Lower lobe of right lung (tissue), 2 donors: ENCODE data around the gene NRIP1. TPM values are rescaled to one million over a fixed set of nuclear protein-coding genes. Genes with fewer than 3 reads are reported as not detected.

Experiments
- ATAC-seq, 2 donors: fragments of 200-7000 bp; cut with Tn5 transposase; one replicate each; pipeline ENCODE4 v1.9.1; 2020 to 2022; ENCODE audit warnings: mild to moderate bottlenecking in 2 of 2, moderate library complexity in 2 of 2
- DNase-seq: peaks from one replicate; pipeline ENCODE4 v3.0.0-alpha.2; 2020
- H3K27ac ChIP-seq: fragments of 200-600 bp; one replicate; pipeline ENCODE4 v1.8.0; 2022
- H3K27me3 ChIP-seq: fragments of 200-600 bp; one replicate; pipeline ENCODE4 v1.8.0; 2022; ENCODE audit warnings: low read depth
- H3K36me3 ChIP-seq: fragments of 200-600 bp; one replicate; pipeline ENCODE4 v1.8.0; 2022; ENCODE audit warnings: mild to moderate bottlenecking
- H3K4me1 ChIP-seq: fragments of 200-600 bp; one replicate; pipeline ENCODE4 v1.8.0; 2022
- H3K4me3 ChIP-seq: fragments of 200-600 bp; one replicate; pipeline ENCODE4 v1.8.0; 2022; ENCODE audit warnings: mild to moderate bottlenecking
- H3K9me3 ChIP-seq: fragments of 200-600 bp; one replicate; pipeline ENCODE4 v1.8.0; 2022
- intact Hi-C: fragments of 100-400 bp; cut with DNase I; formaldehyde crosslinking; loops from one replicate; pipeline ENCODE4 v1.11.0; 2022
- total RNA-seq: library from RNA; stranded (reverse); fragmentation: NEBNext Ultra II Directional; extraction: Animal tissue kit (Norgen Biotek cat#: 25700); gene quantifications from one replicate; pipeline ENCODE4 v1.2.1, GENCODE V29; 2021
- TF ChIP-seq, protein P1 (sequence below): fragments of 200-600 bp; IDR thresholded peaks from one replicate; pipeline ENCODE4 v1.8.0; 2022; ENCODE audit warnings: antibody characterized with exemption, mild to moderate bottlenecking
- donor health status: DM: no; HTN: yes; CAD: no; lungs with severe emphysema.

NRIP1 gene
- total RNA-seq, 1 donor from 2014 or later = 60.0 TPM

DNA sequence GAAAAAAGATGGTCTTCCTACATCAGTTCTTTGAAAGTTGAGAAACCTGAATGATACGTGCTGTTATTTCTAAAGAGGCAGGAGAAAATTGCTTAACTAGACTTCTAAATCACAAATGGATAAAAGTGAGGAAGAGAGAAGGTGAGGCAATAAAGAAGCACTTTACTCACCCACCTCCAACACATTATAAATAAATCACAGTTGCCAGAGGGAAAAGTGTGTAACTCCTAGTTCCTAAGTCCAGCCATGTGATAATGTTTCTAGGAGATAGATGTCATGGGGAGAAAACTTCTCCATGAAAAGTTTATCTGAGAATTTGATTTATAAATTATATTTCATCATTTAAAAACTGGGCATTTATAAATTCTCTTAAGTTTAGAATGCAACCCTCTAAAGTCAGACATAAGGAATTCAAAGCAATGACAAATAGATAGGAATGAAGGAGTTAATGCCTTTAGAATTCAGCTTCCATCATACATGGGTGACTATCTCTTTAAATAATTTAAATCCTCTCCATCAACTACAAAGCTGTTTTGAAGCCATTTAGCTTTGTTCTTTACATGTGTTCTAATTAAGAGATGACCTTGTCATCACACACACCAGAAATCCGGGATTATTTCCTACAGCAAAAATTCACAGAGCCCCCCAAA lies 60.0 kb downstream of the NRIP1 start:
- H3K4me1 ChIP-seq = peaks cover 32% of the 10 kb centered on the region
- H3K4me3 ChIP-seq = no peak overlapping the region

DNA sequence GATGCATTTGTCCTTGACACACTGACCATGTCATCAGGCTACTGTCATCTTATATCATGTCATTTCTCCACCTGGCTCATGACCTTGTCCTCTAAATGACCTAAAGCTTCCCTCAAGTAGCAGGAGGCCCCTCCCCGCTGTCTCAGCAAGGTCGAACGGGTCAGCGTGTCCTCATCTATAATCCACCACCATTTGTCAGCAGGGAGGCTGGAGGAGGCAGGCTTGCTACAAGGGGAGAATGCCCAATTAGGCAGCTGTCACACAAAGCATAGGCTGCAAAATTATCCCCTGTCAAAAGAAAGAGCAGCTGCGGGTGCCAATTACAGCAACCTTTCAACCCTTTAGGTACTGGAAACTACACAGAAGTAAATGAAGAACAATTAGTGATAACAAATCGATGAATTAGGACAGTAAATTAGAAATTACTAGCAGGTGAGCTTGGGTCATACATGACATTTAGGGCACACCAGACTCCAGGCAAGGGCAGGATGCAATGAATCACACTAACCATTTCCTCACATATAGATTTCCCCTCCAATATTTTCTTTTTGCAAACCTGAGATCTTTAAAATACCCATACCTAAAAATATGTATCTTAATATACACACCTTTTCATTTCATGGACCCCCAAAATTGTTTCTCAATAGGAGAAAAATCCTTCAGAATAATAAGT lies 61.2 kb downstream of the NRIP1 start:
- TF ChIP-seq, protein P1, sequence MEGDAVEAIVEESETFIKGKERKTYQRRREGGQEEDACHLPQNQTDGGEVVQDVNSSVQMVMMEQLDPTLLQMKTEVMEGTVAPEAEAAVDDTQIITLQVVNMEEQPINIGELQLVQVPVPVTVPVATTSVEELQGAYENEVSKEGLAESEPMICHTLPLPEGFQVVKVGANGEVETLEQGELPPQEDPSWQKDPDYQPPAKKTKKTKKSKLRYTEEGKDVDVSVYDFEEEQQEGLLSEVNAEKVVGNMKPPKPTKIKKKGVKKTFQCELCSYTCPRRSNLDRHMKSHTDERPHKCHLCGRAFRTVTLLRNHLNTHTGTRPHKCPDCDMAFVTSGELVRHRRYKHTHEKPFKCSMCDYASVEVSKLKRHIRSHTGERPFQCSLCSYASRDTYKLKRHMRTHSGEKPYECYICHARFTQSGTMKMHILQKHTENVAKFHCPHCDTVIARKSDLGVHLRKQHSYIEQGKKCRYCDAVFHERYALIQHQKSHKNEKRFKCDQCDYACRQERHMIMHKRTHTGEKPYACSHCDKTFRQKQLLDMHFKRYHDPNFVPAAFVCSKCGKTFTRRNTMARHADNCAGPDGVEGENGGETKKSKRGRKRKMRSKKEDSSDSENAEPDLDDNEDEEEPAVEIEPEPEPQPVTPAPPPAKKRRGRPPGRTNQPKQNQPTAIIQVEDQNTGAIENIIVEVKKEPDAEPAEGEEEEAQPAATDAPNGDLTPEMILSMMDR = no peak
- Histone ChIP-seq H3K9me3 (no peaks in the 10 kb centered on the region), H3K4me3 (no peak overlapping the region), H3K4me1 (peaks cover 32% of the 10 kb centered on the region), H3K27me3 (no peaks in the 10 kb centered on the region), H3K36me3 (no peaks in the 10 kb centered on the region), H3K27ac (no peak overlapping the region)
- intact Hi-C loops = no loop called here
- DNase-seq = no peak
- no peak for ATAC-seq

More for the DNA sequence above, 60.0 kb downstream of the NRIP1 start:
- TF ChIP-seq, protein P1 = no peak
- H3K9me3 ChIP-seq = no peaks in the 10 kb centered on the region
- DNase-seq (no peak), ATAC-seq (no peak)
- H3K27me3 ChIP-seq = no peaks in the 10 kb centered on the region
- intact Hi-C loops = no loop called here
- H3K27ac ChIP-seq = no peak overlapping the region
- H3K36me3 ChIP-seq = no peaks in the 10 kb centered on the region

DNA sequence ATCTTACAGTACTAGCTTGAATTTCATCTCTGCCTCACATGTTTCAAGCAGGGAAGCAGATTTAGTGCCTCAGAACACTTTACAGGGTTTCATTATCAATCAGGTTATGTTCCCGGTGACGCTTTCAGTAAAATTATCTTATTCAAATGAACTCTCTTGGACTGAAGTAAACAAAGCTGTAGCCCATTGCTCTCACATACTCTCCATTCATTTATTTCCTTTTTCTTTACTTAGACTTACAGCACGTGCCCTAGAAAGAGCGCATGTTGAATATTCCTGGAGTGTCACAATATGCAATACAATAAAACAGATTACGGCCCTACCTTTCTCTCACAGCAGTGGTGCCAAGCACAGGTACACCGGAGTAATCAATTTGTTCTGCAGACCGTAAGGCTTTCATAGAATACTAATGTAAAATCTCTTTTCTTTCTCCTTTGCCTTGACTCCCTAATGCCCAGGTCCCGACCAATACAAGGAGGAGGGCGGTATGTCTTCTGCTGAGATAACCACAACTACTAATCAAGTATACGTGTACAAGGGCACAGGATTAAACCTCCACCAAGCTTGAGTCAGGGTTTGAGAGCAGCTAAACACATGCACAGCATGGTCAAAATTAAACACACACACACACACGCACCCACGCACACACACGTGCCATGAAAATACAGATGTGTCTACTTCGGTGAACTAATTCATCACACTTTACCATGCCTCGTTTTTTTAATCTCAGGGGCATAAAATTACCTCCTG lies 62.8 kb downstream of the NRIP1 start:
- TF ChIP-seq, protein P1 = no peak
- no peaks in the 10 kb centered on the region for H3K9me3 ChIP-seq
- intact Hi-C loops = no loop called here

DNA sequence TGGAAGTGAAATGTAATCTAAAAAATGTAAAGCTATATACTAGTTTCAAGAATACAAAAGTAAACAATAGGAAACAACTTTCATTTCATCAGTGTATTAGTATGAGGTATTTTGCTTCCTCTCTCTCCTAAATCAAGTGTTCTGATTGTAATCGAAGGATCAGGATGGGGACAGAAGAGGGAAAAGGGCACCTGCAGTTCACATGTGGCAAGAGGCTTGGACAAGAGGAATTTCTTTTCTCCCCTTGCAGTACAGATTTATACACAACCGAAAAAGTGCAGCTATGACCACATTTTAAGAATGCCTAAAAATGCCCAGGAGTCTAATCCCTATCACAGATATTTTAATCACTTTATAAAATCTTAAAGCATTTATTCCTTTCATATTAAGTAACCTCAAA lies 63.7 kb downstream of the NRIP1 start:
- no peaks in the 10 kb centered on the region for H3K27me3 ChIP-seq
- TF ChIP-seq, protein P1 = no peak
- peaks cover 34% of the 10 kb centered on the region for H3K4me1 ChIP-seq
- H3K27ac ChIP-seq = no peak overlapping the region
- intact Hi-C loops = no loop called here
- no peak overlapping the region for H3K4me3 ChIP-seq
- H3K36me3 ChIP-seq = no peaks in the 10 kb centered on the region
- ATAC-seq (no peak), DNase-seq (no peak)
- no peaks in the 10 kb centered on the region for H3K9me3 ChIP-seq

More for the DNA sequence above, 62.8 kb downstream of the NRIP1 start:
- Histone ChIP-seq H3K36me3 (no peaks in the 10 kb centered on the region), H3K4me1 (peaks cover 32% of the 10 kb centered on the region), H3K27ac (no peak overlapping the region), H3K27me3 (no peaks in the 10 kb centered on the region), H3K4me3 (no peak overlapping the region)
- DNase-seq (no peak), ATAC-seq (no peak)

DNA sequence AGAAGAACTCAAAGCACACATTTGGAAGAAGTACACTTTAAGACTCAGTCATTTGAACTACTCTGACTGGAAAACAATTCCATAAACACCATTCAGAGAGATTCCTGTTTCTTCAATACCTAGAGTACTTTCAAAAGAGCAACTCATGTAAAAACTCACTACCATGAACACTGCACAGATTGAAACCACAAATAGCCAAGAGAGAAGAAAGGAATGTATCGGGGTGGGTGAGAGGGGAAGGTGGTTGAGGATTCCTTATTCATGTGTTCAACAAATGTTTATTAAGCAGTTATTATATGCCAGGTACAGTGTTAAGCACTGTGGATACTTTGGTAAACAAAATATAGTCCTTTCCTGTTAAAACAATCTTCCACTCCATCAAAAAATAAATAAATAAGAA lies 64.7 kb downstream of the NRIP1 start:
- intact Hi-C loops = no loop called here
- ATAC-seq (peak in 1 of 2 donors; percentile 24), DNase-seq (no peak)
- H3K27me3 ChIP-seq = no peaks in the 10 kb centered on the region
- no peak overlapping the region for H3K27ac ChIP-seq
- H3K4me1 ChIP-seq = peaks cover 32% of the 10 kb centered on the region
- TF ChIP-seq, protein P1 = no peak
- no peaks in the 10 kb centered on the region for H3K9me3 ChIP-seq
- no peaks in the 10 kb centered on the region for H3K36me3 ChIP-seq
- H3K4me3 ChIP-seq = no peak overlapping the region
